Measurements from ENCODE around the gene PAOX.

Gene PAOX

DNA sequence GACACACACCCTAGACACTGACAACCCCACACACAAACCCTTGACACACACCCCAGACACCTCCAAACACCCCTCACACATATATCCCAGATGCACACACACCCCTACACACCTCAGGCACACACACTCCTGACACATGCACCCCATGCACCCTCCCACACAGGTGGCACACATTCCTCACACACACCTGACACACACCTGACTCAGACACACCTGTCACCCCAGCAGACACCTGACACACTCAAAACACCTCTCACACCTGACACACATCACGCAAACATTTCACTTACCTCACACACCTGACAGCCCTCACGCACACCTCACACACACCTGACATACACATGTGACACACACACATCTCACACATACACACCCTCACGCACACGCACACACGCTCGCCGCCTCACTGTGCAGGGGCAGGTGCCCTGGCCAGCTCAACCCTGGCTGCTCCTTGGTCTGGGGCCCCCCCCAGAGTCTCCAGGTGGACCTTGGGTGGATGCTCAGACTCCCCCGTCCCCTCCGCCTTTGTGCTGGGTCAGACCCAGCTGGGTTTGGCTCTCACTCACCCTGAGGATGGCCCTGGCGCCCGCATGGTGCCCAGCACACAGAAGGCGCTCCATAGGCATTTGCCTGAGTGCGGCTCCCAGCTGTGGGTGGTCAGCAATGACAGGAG lies 39.2 kb upstream of the PAOX start:
- Histone ChIP-seq H3K27me3 (ENCODE audit: insufficient read depth, low read length) (no peaks in the 10 kb centered on the region; the same call in 1 of the 2 replicates), H3K9me3 (ENCODE audit: low read length) (peaks cover 6% of the 10 kb centered on the region; the same call in 1 of the 2 replicates), H3K4me3 (ENCODE audit: low read depth, low read length, poor library complexity, severe bottlenecking) (no peak overlapping the region), H3K9ac (ENCODE audit: low read length) (no peak overlapping the region), H3K36me3 (ENCODE audit: insufficient read depth, low read length) (no peaks in the 10 kb centered on the region), H4K20me1 (ENCODE audit: insufficient read depth, low read length) (no peaks in the 10 kb centered on the region), H3F3A (ENCODE audit: insufficient read depth, low read length) (no peaks in the 10 kb centered on the region), H3K79me2 (ENCODE audit: insufficient read depth, low read length) (no peaks in the 10 kb centered on the region), H3K27ac (ENCODE audit: low read depth, low read length, poor library complexity, severe bottlenecking) (no peak overlapping the region), H3K4me1 (ENCODE audit: insufficient read depth, low read length, severe bottlenecking) (no peaks in the 10 kb centered on the region), H2AFZ (ENCODE audit: low read length) (no peak overlapping the region), H3K9me2 (ENCODE audit: low read depth, low read length) (no peaks in the 10 kb centered on the region), H3K4me2 (ENCODE audit: low read length) (no peak overlapping the region)
- TF ChIP-seq, protein P1, sequence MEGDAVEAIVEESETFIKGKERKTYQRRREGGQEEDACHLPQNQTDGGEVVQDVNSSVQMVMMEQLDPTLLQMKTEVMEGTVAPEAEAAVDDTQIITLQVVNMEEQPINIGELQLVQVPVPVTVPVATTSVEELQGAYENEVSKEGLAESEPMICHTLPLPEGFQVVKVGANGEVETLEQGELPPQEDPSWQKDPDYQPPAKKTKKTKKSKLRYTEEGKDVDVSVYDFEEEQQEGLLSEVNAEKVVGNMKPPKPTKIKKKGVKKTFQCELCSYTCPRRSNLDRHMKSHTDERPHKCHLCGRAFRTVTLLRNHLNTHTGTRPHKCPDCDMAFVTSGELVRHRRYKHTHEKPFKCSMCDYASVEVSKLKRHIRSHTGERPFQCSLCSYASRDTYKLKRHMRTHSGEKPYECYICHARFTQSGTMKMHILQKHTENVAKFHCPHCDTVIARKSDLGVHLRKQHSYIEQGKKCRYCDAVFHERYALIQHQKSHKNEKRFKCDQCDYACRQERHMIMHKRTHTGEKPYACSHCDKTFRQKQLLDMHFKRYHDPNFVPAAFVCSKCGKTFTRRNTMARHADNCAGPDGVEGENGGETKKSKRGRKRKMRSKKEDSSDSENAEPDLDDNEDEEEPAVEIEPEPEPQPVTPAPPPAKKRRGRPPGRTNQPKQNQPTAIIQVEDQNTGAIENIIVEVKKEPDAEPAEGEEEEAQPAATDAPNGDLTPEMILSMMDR (IDR thresholded peaks at IDR 0.05; ENCODE audit: low read length) = no peak
- TF ChIP-seq EZH2 (IDR thresholded peaks at IDR 0.05; ENCODE audit: borderline replicate concordance, low read length) = no peak

DNA sequence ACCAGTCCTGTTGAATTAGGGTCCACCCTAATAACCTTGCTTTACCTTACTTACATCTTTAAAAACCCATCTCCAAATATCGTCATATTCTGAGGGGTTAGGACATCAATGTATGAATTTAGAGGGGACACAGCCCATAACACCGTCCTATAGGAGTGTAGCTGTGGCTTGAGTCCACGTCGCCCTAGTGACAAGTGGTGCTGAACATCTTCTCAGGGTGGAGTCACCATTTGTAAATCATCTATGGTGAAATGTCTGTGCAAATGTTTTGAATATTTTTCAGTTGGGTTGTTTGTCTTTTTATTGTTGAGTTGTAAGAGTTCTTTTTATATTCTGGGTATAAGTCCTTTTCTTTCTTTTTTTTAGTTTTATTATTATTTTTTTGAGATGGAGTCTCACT lies 37.1 kb upstream of the PAOX start:
- no peak overlapping the region for H3K4me2 ChIP-seq (ENCODE audit: low read length)
- no peak overlapping the region for H3K4me3 ChIP-seq (ENCODE audit: low read depth, low read length, poor library complexity, severe bottlenecking)
- peaks cover 6% of the 10 kb centered on the region; the same call in 1 of the 2 replicates for H3K9me3 ChIP-seq (ENCODE audit: low read length)
- no peaks in the 10 kb centered on the region for H3K79me2 ChIP-seq (ENCODE audit: insufficient read depth, low read length)
- TF ChIP-seq, protein P1 (IDR thresholded peaks at IDR 0.05; ENCODE audit: low read length) = no peak
- no peak for TF ChIP-seq EZH2 (IDR thresholded peaks at IDR 0.05; ENCODE audit: borderline replicate concordance, low read length)
- no peak overlapping the region for H2AFZ ChIP-seq (ENCODE audit: low read length)
- no peaks in the 10 kb centered on the region for H3K4me1 ChIP-seq (ENCODE audit: insufficient read depth, low read length, severe bottlenecking)
- peaks cover 4% of the 10 kb centered on the region; the same call in 1 of the 2 replicates for H3K27me3 ChIP-seq (ENCODE audit: insufficient read depth, low read length)
- no peaks in the 10 kb centered on the region for H3K9me2 ChIP-seq (ENCODE audit: low read depth, low read length)
- no peaks in the 10 kb centered on the region for H4K20me1 ChIP-seq (ENCODE audit: insufficient read depth, low read length)
- H3F3A ChIP-seq (ENCODE audit: insufficient read depth, low read length) = no peaks in the 10 kb centered on the region
- H3K27ac ChIP-seq (ENCODE audit: low read depth, low read length, poor library complexity, severe bottlenecking) = no peak overlapping the region
- no peaks in the 10 kb centered on the region for H3K36me3 ChIP-seq (ENCODE audit: insufficient read depth, low read length)
- no peak overlapping the region for H3K9ac ChIP-seq (ENCODE audit: low read length)

- Histone ChIP-seq H3K9me2 (ENCODE audit: low read depth, low read length) (no peaks in the 10 kb centered on the region), H3K36me3 (ENCODE audit: insufficient read depth, low read length) (no peaks in the 10 kb centered on the region), H3K79me2 (ENCODE audit: insufficient read depth, low read length) (no peaks in the 10 kb centered on the region), H4K20me1 (ENCODE audit: insufficient read depth, low read length) (no peaks in the 10 kb centered on the region), H3K9ac (ENCODE audit: low read length) (no peak overlapping the region), H3K4me3 (ENCODE audit: low read depth, low read length, poor library complexity, severe bottlenecking) (no peak overlapping the region), H3K4me1 (ENCODE audit: insufficient read depth, low read length, severe bottlenecking) (no peaks in the 10 kb centered on the region), H3K4me2 (ENCODE audit: low read length) (no peak overlapping the region), H2AFZ (ENCODE audit: low read length) (no peak overlapping the region), H3K27me3 (ENCODE audit: insufficient read depth, low read length) (peaks cover 4% of the 10 kb centered on the region; the same call in 1 of the 2 replicates), H3F3A (ENCODE audit: insufficient read depth, low read length) (no peaks in the 10 kb centered on the region), H3K9me3 (ENCODE audit: low read length) (peaks cover 4% of the 10 kb centered on the region; the same call in 1 of the 2 replicates), H3K27ac (ENCODE audit: low read depth, low read length, poor library complexity, severe bottlenecking) (no peak overlapping the region)
- TF ChIP-seq, protein P1 (IDR thresholded peaks at IDR 0.05; ENCODE audit: low read length) = no peak
- TF ChIP-seq EZH2 (IDR thresholded peaks at IDR 0.05; ENCODE audit: borderline replicate concordance, low read length) = no peak
Observed at GRCh38 chr10:133342942-133343341, 36.1 kb upstream of the PAOX start.
